Omental fat pad (tissue), 4 donors: ENCODE data around the gene XIRP2. TPM values are rescaled to one million over a fixed set of nuclear protein-coding genes. Genes with fewer than 3 reads are reported as not detected.

Source experiments
- ATAC-seq: fragments of 150-250 bp; one replicate; pipeline ENCODE4 v1.9.1; 2016; ENCODE audit warnings: mild to moderate bottlenecking, moderate library complexity; ENCODE audit not compliant: low FRiP score
- DNase-seq: peaks from one replicate; pipeline ENCODE4 v3.0.0-alpha.2; 2019; ENCODE audit warnings: low spot score
- CTCF ChIP-seq, 3 donors: fragments of 450-650 bp; IDR thresholded peaks; one replicate each; pipeline ENCODE4 v1.5.1; 2016 to 2017; ENCODE audit warnings: antibody characterized with exemption in 3 of 3, mild to moderate bottlenecking in 3 of 3, moderate library complexity in 2 of 3
- total RNA-seq, 4 donors: library from RNA; depleted of rRNA; stranded (reverse); fragments of >200 nt; gene quantifications; one replicate each; pipeline ENCODE4 v1.1.0, GENCODE V29; 2016

XIRP2 gene
- total RNA-seq, 4 donors from 2014 or later, result not detected

- DNase-seq (no peak), ATAC-seq (no peak)
- TF ChIP-seq CTCF (IDR thresholded peaks at IDR 0.05), result no peak
Observed at GRCh38 chr2:166897666-166898065, 9.4 kb downstream of the XIRP2 start.

- no peak for DNase-seq
- ATAC-seq, result no peak
- TF ChIP-seq CTCF (IDR thresholded peaks at IDR 0.05), result no peak
Observed at GRCh38 chr2:166899676-166900075, 11.4 kb downstream of the XIRP2 start.

GRCh38 chr2:166900700-166901099 lies 12.4 kb downstream of the XIRP2 start:
- DNase-seq (no peak), ATAC-seq (no peak)
- TF ChIP-seq CTCF (IDR thresholded peaks at IDR 0.05), result no peak

- DNase-seq, result no peak
- no peak for TF ChIP-seq CTCF (IDR thresholded peaks at IDR 0.05)
- no peak for ATAC-seq
Observed at GRCh38 chr2:166901336-166901735, 13.1 kb downstream of the XIRP2 start.

GRCh38 chr2:166916987-166917386 lies 28.7 kb downstream of the XIRP2 start:
- ATAC-seq (no peak), DNase-seq (no peak)
- TF ChIP-seq CTCF (IDR thresholded peaks at IDR 0.05), result no peak

GRCh38 chr2:166917415-166917814 lies 29.1 kb downstream of the XIRP2 start:
- ATAC-seq (no peak), DNase-seq (no peak)
- TF ChIP-seq CTCF (IDR thresholded peaks at IDR 0.05), result no peak

- DNase-seq (no peak), ATAC-seq (no peak)
Observed at GRCh38 chr2:166921261-166921896, 33.1 kb downstream of the XIRP2 start.

More at GRCh38 chr2:166921261-166921896, 33.1 kb downstream of the XIRP2 start:
- TF ChIP-seq CTCF (IDR thresholded peaks at IDR 0.05), result no peak
